ENCODE data around the gene HLA-DQB2.
"Not testable (repeated sequence)": the region's sequence is repeated elsewhere in the genome, so short reads cannot be mapped to it uniquely, and the experiment has no call there.

HLA-DQB2 gene

GRCh38 chr6:32759669-32760068 lies 3.7 kb downstream of the HLA-DQB2 start:
- Histone ChIP-seq H3K9me3 (replicated peaks; ENCODE audit: insufficient read depth, low read length) (no peaks in the 10 kb centered on the region), H3K9me2 (replicated peaks; ENCODE audit: insufficient read depth, low read length) (no peaks in the 10 kb centered on the region), H3K4me1 (ENCODE audit: low read length) (no peaks in the 10 kb centered on the region), H3K27ac (ENCODE audit: low read length) (no peak overlapping the region), H3K4me2 (ENCODE audit: low read depth, low read length) (no peak overlapping the region), H3K9ac (ENCODE audit: low read length) (no peak overlapping the region), H3F3A (ENCODE audit: insufficient read depth, low read length) (no peaks in the 10 kb centered on the region), H3K36me3 (replicated peaks; ENCODE audit: insufficient read depth, low read length) (no peaks in the 10 kb centered on the region), H3K79me2 (ENCODE audit: low read length) (no peaks in the 10 kb centered on the region), H4K20me1 (ENCODE audit: insufficient read depth, low read length) (no peaks in the 10 kb centered on the region), H3K27me3 (replicated peaks; ENCODE audit: insufficient read depth, low read length) (no peaks in the 10 kb centered on the region), H3K4me3 (ENCODE audit: low read length) (no peak overlapping the region), H2AFZ (ENCODE audit: low read length) (no peak overlapping the region)
- TF ChIP-seq CTCF (IDR thresholded peaks at IDR 0.05; ENCODE audit: low read length) (no peak), EZH2phosphoT487 (IDR thresholded peaks at IDR 0.05; ENCODE audit: low read length) (no peak), EZH2 (optimal IDR thresholded peaks at IDR 0.05; ENCODE audit: low read depth, low read length) (no peak)
- no peak for DNase-seq

GRCh38 chr6:32752580-32752979 lies 10.8 kb downstream of the HLA-DQB2 start:
- H3K4me2 ChIP-seq (ENCODE audit: low read depth, low read length) = no peak overlapping the region
- DNase-seq = no peak
- H3K79me2 ChIP-seq (ENCODE audit: low read length) = no peaks in the 10 kb centered on the region
- no peaks in the 10 kb centered on the region for H3K27me3 ChIP-seq (replicated peaks; ENCODE audit: insufficient read depth, low read length)
- H3K9me2 ChIP-seq (replicated peaks; ENCODE audit: insufficient read depth, low read length) = no peaks in the 10 kb centered on the region
- TF ChIP-seq EZH2 (optimal IDR thresholded peaks at IDR 0.05; ENCODE audit: low read depth, low read length) (no peak), EZH2phosphoT487 (IDR thresholded peaks at IDR 0.05; ENCODE audit: low read length) (no peak), CTCF (IDR thresholded peaks at IDR 0.05; ENCODE audit: low read length) (no peak)
- no peak overlapping the region for H3K4me3 ChIP-seq (ENCODE audit: low read length)
- H3K9ac ChIP-seq (ENCODE audit: low read length) = no peak overlapping the region
- H4K20me1 ChIP-seq (ENCODE audit: insufficient read depth, low read length) = no peaks in the 10 kb centered on the region
- no peaks in the 10 kb centered on the region for H3K36me3 ChIP-seq (replicated peaks; ENCODE audit: insufficient read depth, low read length)
- no peak overlapping the region for H2AFZ ChIP-seq (ENCODE audit: low read length)
- no peaks in the 10 kb centered on the region for H3K4me1 ChIP-seq (ENCODE audit: low read length)
- no peaks in the 10 kb centered on the region for H3F3A ChIP-seq (ENCODE audit: insufficient read depth, low read length)
- no peaks in the 10 kb centered on the region for H3K9me3 ChIP-seq (replicated peaks; ENCODE audit: insufficient read depth, low read length)
- H3K27ac ChIP-seq (ENCODE audit: low read length) = no peak overlapping the region

DNA sequence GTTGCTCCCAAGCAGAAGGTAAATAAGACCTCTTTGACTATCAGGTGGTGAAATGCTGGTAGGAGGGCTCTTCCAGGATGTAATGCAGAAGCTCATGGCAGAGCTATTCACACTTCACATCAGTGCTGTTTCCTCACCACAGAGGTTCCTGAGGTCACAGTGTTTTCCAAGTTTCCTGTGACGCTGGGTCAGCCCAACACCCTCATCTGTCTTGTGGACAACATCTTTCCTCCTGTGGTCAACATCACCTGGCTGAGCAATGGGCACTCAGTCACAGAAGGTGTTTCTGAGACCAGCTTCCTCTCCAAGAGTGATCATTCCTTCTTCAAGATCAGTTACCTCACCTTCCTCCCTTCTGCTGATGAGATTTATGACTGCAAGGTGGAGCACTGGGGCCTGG lies 17.7 kb downstream of the HLA-DQB2 start:
- not testable (repeated sequence) for H2AFZ ChIP-seq (ENCODE audit: low read length); H3K79me2 ChIP-seq (ENCODE audit: low read length); H4K20me1 ChIP-seq (ENCODE audit: insufficient read depth, low read length); H3K27me3 ChIP-seq (replicated peaks; ENCODE audit: insufficient read depth, low read length); H3K36me3 ChIP-seq (replicated peaks; ENCODE audit: insufficient read depth, low read length); H3K9me3 ChIP-seq (replicated peaks; ENCODE audit: insufficient read depth, low read length); H3K9me2 ChIP-seq (replicated peaks; ENCODE audit: insufficient read depth, low read length); H3K4me3 ChIP-seq (ENCODE audit: low read length); H3K9ac ChIP-seq (ENCODE audit: low read length); H3F3A ChIP-seq (ENCODE audit: insufficient read depth, low read length); DNase-seq; H3K4me2 ChIP-seq (ENCODE audit: low read depth, low read length); H3K27ac ChIP-seq (ENCODE audit: low read length); H3K4me1 ChIP-seq (ENCODE audit: low read length)

DNA sequence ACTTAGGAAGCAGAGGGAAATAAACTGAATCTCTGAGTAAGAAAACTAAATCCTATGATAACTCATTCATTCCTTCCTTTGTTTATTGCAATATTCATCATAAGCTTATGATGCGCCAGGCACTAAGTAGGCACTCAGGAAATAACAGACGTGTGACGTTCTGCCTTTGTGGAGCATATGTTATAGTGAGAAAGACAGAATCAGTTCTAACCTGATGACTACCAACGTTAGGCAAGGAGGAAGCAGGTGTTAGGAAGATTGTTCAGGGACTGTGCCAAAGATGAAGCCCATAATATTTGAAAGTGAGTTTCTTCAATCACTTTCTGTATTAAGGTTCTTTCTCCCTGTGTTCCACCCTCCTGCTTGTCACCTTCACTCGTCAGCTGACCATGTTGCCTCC lies 18.6 kb downstream of the HLA-DQB2 start:
- H3K9me3 ChIP-seq (replicated peaks; ENCODE audit: insufficient read depth, low read length) = no peaks in the 10 kb centered on the region
- H3K36me3 ChIP-seq (replicated peaks; ENCODE audit: insufficient read depth, low read length) = no peaks in the 10 kb centered on the region
- no peaks in the 10 kb centered on the region for H3F3A ChIP-seq (ENCODE audit: insufficient read depth, low read length)
- H3K4me1 ChIP-seq (ENCODE audit: low read length) = no peaks in the 10 kb centered on the region
- DNase-seq = no peak
- H3K4me3 ChIP-seq (ENCODE audit: low read length) = no peak overlapping the region
- no peak overlapping the region for H3K4me2 ChIP-seq (ENCODE audit: low read depth, low read length)
- no peak overlapping the region for H3K9ac ChIP-seq (ENCODE audit: low read length)
- H3K79me2 ChIP-seq (ENCODE audit: low read length) = no peaks in the 10 kb centered on the region
- no peak overlapping the region for H3K27ac ChIP-seq (ENCODE audit: low read length)
- no peaks in the 10 kb centered on the region for H3K27me3 ChIP-seq (replicated peaks; ENCODE audit: insufficient read depth, low read length)
- no peak overlapping the region for H2AFZ ChIP-seq (ENCODE audit: low read length)
- H4K20me1 ChIP-seq (ENCODE audit: insufficient read depth, low read length) = no peaks in the 10 kb centered on the region
- no peaks in the 10 kb centered on the region for H3K9me2 ChIP-seq (replicated peaks; ENCODE audit: insufficient read depth, low read length)
- no peak for TF ChIP-seq EZH2 (optimal IDR thresholded peaks at IDR 0.05; ENCODE audit: low read depth, low read length)
